HG03439 (cell line): ENCODE measurements around the gene KIF21B.

Source experiments
- ATAC-seq: cut with Tn5 transposase; IDR thresholded peaks from one replicate; pipeline ENCODE4 v1.9.1; 2021; ENCODE audit warnings: mild to moderate bottlenecking, moderate library complexity; ENCODE audit not compliant: unreplicated experiment

The KIF21B gene

DNA sequence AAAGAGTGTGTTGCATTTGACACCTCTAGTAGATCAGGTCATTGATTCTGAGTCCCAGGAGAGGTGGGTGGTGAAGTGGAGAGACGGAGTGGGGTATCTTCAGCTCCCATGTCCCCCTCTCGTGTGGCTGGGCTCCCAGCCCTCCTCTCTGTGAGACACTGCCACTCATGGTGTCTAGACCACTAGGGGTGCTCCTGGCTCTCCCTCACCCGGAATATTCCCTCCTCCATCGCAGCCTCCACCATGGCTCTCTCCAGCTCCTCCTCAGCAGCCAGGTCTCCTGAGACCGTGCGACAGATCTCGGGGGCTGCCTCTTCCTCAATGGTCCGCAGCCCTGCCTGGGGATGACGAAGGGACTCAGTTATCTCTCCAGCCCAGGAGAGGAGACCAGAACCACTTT lies 20.6 kb upstream of the KIF21B start:
- ATAC-seq: no peak

DNA sequence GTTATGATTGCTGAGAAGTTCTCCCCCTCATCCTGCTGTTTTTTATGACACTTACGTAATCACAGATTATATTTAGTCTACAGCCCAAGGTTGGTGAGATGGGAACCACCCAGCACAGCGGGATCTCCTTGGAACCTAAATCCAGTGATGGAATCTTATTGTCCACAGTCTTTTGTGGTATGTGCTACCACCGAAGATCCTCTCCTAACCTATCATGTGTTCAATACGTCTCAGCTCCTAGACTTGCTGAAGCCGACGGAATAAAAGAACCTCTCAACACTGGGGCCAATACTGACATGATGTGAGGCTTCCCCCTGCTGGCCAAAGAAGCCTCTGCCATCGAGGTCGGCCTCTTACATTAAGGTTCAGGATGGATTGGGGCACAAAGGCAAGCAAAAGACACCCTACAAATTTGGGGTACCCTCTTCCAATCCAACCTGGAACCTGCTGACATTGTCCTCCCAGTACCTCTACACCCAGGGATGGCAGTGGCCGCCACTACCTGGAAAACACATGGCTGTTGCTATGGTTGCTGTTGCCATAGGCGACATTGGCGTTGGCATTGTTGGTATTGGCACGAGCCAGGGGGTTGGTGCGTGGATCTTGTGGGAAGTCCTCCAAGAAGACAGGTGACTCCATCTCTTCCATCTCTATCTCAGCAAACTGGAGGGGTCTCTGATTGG lies 19.4 kb upstream of the KIF21B start:
- no peak for ATAC-seq

DNA sequence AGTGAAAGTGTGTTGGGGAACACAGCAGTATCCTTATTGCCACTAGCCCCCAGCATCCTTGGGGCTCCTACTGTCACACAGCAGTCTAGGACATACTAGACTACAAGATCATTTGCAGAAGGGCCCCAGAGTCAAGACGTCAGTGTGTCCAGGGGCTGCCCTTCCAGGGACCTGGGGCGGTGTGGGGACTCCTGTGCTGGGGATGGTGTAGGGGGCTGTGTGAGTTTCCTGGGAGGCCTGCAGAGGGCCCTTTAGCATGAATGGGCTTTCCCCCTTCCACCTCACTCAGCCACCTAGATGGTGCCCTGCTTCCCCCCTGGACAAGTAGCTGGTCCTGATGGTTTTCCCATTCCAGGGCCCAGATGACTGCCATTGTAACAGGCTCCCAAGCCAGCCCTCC lies 17.5 kb upstream of the KIF21B start:
- ATAC-seq: no peak

DNA sequence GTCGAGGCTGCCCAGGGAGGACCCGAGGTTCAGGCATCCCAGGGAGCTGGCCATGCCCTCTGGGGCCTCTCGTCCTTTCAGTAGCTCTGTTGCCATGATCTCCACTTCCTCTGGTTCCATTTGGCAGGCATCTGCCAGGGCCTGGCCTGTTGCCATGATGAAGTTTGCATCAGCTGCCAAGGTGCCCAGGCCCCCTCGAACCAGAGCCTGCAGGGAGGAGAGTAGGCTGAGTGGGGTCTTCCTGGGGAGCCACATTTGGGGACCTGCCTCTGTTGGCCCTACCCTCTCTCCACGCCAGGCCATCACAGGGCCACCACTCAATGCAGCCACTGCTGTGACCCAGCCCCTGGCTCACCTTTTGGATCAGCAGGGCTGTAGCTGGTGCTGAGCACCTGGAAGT lies 16.4 kb upstream of the KIF21B start:
- no peak for ATAC-seq

DNA sequence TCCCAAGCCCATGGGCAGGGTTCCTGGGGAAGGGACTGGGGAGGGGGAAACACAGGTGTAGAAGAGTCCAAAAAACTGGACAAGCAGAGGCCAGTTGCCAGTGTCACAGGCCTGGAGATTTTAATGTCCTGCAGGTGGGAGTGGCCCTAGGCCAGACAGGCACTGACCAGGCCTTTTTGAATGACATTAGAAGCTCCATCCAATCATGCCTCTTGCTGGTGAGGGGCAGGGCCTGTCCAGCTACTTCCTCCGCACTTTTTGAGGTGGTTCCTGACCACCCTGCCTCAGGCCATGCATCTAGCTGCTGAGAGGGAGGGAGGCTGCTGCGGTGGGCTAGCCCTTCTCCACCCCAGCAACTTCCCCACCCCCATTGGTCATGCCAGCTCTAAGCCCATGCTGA lies 15.9 kb upstream of the KIF21B start:
- ATAC-seq: no peak

DNA sequence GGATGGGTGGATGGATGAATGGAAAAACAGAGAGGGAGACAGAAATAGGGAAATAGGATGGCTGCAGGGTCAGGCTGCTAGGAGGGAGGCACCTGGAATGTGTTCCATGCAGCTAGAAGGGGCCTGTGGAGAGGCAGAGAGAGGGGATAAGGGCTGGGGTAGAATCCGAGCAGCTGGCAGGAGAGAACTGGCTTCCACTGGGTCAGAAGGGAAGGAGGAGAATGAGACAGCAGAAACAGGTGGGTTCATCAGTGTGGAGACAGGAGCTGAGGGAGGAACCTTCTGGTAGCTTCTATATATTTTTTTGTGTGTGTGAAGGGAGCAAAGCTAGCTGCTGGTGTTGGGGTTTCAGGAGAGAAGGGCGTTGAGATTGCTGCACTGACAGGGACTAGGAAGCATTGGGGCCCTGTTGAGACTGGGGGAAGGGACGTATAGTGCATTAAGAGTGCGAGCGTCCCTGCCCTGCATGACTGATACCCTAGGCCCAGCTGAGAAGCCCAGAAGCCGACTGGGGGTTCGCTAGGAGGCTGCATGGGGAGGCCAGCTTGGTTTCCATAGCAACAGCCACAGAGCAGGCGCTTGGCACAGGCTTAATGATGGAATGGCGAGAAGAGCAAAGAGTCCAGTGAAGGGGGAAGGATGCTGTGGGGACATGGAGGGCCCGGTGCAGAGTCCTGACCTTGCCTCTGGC lies 14.8 kb upstream of the KIF21B start:
- ATAC-seq: no peak

DNA sequence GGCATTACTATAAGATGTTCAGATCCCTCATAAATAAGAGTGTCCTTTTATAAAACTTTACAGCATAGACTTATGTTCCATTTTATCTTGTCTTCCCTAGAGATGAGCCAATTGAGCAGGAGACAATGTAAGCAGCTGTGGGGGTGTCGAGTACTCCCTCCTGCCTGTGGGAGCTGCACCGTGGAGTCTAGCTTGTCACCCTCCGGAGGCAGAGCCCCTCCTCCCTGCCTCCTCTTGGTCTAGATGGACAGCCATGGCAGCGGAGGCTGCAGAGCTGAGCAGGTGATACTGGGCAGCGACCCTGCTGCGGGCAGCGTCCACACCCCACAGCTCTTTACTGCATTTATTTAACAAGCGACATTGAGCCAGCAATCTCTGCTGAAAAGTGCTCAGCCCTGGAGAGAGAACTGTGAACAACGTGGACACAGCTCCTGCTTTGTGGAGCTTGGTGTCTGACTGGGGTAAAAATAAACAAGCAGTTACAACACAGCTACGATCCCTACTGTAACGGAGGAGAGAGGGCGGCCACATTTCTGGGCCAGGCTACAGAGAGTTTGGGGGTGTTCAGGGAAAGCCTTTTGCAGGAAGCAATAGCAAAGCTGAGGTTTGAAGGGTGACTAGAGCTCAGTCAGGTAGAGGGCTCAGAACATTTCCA lies 12.8 kb upstream of the KIF21B start:
- no peak for ATAC-seq

DNA sequence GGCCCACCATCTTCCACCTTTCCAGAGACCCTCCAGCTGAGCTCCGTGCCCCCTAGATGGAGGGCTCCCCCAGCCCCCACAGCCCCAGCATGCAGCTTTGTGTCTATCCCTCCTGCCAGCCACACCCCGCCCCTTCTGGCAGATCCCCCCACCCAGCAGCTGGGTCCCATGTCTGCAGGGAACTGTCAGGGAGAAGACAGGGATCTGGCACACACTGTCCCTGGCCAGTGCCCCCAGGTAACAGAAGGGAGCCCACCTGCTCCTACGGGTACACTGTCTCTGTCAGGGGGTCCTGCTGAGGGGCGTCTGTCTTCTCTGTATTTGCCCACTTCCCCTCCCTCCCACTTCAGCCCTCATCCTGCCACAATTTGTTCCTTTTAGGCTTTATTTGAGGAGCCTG lies 11.2 kb upstream of the KIF21B start:
- ATAC-seq: no peak

DNA sequence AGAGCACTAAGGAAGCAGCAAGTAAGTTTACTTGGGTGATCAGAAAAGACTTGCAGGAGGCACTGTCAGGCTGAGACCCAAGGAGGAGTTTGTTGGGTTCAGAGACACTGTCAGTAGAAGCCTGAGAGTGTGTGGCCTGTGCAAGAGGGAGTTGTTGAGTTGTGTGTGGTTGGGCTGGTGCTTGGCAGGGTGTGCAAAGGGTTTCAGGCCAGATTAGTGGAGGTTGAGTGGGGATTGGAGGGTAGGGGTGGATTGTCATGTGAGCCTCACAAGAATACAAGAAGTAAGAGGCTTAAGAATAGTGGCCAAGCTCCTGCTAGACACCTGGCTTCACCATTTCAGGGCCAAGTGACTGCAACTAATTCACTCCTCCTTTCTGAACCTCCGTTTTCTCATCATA lies 8.9 kb upstream of the KIF21B start:
- ATAC-seq: no peak

DNA sequence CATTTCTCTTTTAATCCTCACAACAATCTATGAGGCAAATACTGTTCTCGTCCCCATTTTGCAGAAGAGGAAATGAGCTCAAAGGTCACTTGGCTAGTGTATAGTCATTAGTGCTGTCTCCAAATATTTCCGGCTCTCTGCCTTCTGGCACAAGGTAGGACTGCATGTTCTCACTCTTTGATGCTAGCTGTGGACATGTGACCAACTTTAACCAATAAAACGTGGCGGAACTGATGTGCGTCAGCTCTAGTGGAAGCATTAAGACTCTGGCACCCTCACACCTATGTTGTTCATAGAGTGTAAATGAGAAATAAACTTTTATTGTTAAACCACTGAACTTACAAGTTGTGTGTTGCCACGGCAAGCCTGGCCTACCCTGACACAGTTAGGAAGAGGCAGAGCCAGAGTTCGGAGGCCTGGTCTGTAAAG lies 5.0 kb upstream of the KIF21B start:
- ATAC-seq: no peak

DNA sequence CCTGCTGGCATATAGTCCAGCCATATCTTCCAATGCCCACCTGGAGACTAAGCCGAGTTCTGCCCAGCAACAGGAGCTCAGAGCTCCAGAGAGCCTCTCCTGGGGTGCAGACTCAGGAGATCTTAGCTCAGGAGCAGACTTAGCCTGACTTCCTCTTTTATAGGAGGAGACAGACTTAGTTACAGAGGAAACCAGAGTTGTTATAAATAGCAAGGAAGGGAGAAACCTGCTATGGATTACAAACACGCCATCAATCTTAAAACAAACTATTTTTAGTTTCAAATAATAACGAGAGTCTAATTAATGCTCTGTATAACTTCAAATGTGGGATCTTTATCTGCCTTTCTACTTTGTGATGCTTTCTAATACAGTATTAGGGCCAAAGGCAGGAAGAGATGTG lies 3.3 kb upstream of the KIF21B start:
- ATAC-seq: no peak

DNA sequence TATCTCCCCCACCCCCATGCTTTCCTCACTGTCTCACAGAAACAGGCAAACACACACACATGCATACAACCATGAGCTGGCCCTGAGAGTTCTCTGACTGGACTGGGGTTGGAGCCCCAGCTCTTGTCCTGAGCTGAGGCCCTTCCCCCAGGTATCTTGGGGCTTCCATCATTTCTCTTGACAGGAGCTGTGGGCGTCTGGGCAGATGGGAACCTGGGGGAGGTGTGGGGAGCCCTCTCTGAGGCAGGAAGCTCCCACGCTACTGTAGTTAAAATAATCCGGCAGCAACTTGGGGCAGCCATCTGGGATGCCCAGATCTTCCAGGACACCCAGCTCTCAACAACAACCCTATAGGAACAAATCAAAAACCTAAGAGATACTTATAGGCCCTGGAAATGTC lies 2.7 kb upstream of the KIF21B start:
- no peak for ATAC-seq

DNA sequence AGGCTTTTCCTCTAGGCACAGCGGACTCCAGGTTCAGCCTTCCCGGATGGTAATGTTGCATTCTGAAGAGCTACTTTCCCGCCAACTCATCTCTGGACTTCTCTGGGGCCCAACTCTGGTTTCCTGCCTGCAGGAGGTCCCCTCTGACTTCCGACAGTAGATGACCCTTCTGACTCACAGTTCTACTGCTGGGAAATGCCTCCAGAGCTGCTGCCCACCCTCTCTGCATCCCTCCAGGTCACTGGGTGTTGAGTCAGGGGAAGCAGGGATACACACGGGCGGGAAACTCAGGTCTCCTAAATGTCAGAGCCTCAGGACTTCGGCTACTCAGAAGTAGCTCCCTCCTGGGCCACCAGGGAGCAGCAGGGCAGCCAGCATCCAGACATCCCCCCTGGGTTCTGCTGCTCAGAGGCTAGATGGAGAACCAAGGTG lies 2.1 kb upstream of the KIF21B start:
- ATAC-seq: no peak

DNA sequence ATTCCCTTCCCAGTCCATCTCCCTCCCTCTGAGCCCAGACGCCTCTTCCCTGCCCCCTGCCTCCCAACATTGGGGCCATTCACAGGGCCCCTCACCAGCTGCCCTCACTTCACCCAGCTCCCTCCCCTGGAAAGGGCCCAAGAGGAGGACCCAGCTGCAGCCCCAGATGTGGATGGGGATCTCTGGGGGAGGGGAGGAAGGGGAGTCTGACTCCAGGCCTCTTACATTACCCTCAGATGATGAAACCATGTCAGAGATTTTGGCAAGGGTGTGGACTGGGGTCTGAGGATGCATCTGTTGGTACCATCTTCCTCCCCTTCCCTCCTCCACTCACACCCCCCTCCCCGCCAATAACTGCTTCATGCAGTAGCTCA lies 1.1 kb upstream of the KIF21B start:
- no peak for ATAC-seq

DNA sequence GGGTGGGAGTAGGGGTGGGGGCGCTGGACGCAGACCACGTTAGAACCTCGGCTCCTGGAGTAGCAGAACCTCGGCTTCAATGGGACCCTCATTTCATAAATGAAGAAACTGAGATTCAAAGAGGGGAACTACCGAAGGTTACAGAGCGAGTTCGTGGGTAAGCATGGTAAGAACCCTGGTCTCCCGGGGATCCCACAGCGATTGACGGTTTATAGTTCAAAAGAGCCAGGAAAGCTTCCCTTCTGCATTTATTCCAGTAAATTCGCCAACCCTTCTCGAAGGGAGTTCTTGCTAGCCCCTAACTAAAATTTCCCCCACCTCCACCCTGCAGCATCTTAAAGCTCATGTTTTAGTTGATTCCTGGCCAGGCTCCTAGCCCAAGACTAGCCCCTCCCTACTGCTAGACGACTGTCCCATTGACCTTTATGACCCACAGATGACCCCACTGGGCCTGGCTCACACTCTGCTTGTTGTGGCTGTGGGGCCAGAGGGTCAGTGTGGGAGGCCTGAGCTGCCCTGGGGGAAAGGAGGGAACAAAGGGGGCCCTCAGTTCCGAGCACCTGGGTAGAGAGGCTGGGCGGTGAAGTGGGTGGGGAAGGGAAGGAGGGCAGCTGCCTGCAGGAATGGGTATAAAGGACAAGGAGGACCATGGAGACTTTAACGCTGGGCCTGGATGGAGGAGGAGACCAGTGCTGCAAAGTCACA lies 558 bp upstream of the KIF21B start:
- ATAC-seq: no peak

DNA sequence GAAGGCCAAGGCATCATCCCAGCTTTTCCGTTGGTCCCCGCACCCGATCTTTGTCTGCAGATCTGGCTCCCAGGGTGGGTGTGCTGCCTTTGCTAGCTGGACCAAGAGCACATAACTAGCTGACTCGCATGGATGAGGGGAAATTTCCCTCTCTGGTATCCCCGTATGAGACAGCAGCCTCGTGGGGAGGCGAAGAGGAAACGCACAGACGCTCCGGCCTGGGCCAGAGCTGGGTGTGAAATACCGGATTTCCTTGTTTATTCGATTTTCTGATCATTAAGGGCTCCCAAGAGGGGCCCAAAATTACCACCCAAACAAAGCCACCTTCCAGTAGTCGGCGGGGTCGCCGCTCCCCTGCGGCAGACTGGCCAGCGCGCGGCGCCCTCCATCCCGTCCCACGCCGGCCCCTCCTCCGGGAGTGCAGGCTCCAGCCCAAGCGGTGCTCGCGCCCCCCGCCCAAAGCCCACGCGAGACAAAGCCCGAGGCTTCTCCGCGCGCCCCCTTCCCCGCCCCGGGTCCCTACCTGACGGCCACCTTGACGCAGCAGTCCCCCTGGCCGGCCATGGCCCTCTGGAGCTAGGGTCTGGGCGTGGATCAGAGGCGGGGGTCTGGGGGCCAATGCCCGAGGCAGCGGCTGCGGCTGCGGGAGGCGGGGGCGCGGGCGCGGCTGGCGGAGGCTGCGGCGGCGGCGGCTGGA lies 546 bp downstream of the KIF21B start:
- ATAC-seq: no peak

DNA sequence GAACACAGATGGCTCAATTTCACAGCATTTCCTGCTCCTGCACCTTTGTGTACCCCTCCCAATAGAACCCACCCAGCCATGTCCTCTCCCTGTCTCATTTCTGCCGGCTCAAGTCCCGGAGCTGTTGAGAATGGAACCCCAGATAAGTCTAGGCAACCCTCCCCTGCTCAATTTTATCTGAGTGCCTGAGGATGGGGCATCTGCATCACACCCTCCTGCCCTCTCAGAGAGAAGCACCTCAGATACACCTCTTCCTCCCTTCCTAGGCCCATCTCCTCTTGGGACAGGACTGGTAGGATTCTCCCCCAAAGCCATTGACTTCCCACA lies 1.1 kb downstream of the KIF21B start:
- no peak for ATAC-seq

DNA sequence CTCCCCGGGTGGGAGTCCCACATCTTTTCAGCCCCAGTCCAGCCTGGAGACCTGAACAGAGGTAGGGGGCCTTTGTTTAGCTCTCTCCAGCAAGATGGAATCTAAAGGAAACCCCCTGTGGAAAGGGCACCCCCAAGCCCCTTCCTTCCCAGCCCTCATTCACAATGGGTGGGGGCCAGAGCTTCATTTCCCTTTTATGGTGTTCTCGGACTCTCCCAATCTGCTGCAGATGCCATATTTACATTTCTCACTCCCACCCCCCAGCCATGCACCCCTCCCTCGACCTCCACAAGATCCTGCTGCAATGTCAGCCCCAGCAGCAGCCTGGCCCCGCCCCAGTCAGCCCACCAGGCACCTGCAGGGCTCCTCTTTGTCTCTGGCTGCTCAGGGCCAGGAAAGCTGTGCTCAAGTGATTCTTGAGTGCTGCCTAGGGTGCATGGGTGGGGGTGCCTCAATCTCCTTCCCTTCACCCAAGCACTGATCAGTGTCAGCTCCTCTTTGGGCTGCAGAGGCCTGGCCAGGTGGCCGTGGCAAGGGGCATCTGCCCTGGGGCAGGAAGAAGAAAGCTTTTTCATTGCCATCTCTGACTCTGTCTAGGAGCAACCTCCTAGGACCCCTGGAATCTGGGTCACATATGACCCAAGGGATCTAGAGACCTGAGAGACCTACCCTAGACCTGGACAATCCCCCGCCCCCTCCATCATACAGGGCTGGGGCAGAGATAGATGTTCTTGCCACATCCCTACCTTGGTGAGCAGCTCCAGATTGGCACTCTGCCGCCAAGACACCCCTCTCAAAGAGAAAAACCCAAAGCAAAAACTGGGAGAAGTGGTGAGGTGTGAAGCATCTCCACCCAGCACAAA lies 1.7 kb downstream of the KIF21B start:
- no peak for ATAC-seq

DNA sequence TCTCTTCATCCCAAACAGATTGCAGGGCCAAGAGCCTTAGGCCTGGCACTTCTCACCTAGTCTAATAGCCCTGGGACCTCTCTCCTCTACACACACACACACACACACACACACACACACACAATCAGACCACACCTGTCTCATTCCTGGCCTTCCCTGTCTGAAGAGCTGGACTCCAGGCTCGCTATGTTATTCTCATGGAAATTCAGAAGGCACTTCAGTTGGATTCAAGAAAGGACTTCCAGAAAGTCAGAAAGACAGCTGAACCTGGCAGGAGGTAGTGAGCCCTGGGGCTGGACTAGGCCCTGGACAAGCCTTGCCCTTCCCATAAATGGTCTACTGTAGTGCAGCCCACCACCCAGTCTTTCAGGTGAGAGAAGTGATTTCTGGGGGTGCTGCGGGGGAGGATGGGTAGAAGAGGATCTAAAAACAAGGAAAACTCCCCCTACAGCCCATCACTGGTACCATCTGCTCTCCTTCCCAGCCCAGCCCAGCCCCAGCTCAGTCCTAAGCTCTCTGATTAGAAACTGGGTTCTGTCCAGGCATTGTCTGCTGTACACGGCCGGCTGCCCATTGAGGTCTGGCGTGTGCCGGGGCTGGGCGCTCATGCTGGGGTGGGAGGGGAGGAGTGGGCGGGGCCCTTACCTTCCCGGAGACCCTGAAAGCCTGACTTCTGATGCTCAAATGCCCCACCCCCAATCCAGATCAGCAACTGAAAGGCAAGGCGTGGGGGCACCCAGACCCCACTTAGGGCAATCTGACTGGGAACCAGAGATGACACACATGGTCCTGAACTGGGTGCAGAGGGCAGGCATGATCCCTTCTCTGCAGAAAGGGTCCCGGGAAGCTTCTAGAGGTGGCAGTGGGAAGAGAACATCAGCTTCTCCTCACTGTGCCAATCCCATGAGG lies 2.5 kb downstream of the KIF21B start:
- ATAC-seq: no peak
